Rectal smooth muscle tissue (tissue), 1 donor: ENCODE data around the gene C1QA.
"Not testable (repeated sequence)": the region's sequence is repeated elsewhere in the genome, so short reads cannot be mapped to it uniquely, and the experiment has no call there.

Experiments
- H3K27ac ChIP-seq: one replicate; pipeline ENCODE4 v1.7.0; 2013; ENCODE audit warnings: low read depth, low read length, inconsistent platforms
- H3K27me3 ChIP-seq: one replicate; pipeline ENCODE4 v1.7.0; 2013; ENCODE audit warnings: low read length; ENCODE audit not compliant: control insufficient read depth, insufficient read depth
- H3K36me3 ChIP-seq: one replicate; pipeline ENCODE4 v1.7.0; 2013; ENCODE audit warnings: low read length; ENCODE audit not compliant: control insufficient read depth, insufficient read depth
- H3K4me1 ChIP-seq: one replicate; pipeline ENCODE4 v1.7.0; 2013; ENCODE audit warnings: low read length; ENCODE audit not compliant: control insufficient read depth, insufficient read depth
- H3K4me3 ChIP-seq: one replicate; pipeline ENCODE4 v1.7.0; 2013; ENCODE audit warnings: low read length
- H3K9ac ChIP-seq: one replicate; pipeline ENCODE4 v1.7.0; 2013; ENCODE audit warnings: low read length

C1QA gene

DNA sequence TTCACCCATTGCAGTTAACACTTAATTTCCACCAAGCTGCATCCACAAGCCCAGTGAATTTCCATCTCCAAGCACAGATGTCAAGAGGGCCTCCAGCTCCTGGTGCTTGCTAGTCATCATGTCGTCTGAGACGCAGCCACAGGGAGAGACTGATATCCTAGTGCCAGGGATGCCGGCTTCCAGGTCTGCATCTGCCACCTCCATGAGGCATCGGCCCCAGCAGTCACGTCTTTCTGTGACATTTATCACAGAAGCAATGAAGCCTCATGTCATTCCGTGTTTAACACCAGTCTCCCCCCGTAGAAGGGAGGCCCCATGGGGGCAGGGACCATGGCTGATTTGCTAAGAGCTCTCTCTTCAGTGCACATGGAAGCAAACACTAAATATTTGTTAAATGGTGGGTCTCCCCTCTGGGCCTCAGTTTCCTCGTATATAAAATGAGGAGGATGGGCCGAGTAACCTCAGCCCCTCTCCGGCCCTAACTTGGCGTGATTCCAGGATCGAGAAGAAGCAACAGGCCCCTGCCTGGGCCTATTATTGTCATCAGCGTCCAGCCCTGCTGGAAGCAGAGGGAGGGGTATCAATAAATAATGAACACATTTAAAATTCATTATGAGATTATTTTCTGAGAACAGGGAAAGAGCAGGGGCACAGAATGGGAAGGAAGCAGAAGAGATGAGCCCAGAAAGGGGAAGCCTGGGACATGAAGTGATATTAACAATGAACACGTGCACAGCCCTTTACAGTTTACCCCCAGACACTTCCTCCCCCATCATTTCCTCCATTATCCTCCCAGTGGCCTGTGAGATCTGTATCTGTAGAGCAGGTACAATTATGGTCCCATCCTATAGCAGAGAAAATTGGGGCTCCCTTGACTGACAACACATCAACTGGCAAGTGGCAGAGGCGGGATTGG is 15.8 kb downstream of the C1QA start:
- Histone ChIP-seq H3K27me3 (peaks cover 2% of the 10 kb centered on the region), H3K27ac (no peak overlapping the region), H3K36me3 (no peaks in the 10 kb centered on the region)

GRCh38 chr1:22652881-22653316 is 16.5 kb downstream of the C1QA start, which contains the start of gene C1QB:
Gene C1QB (plus strand): TSS chr1:22653236. CDS start chr1:22659463, 6,227 bp downstream.
- Histone ChIP-seq H3K27me3 (peaks cover 2% of the 10 kb centered on the region), H3K4me3 (no peak within 1 kb of the TSS), H3K4me1 (no peaks in the 10 kb centered on the region), H3K27ac (peak within 1 kb of the TSS; percentile 11), H3K36me3 (no peaks in the 10 kb centered on the region), H3K9ac (no peak within 1 kb of the TSS)

More for the DNA sequence above, 15.8 kb downstream of the C1QA start:
- no peaks in the 10 kb centered on the region for H3K4me1 ChIP-seq
- no peak overlapping the region for H3K9ac ChIP-seq
- H3K4me3 ChIP-seq: no peak overlapping the region

GRCh38 chr1:22654692-22655091 is 18.3 kb downstream of the C1QA start:
- no peaks in the 10 kb centered on the region for H3K4me1 ChIP-seq
- no peak overlapping the region for H3K27ac ChIP-seq
- no peak overlapping the region for H3K4me3 ChIP-seq
- no peak overlapping the region for H3K9ac ChIP-seq
- H3K27me3 ChIP-seq: peaks cover 2% of the 10 kb centered on the region
- H3K36me3 ChIP-seq: no peaks in the 10 kb centered on the region

DNA sequence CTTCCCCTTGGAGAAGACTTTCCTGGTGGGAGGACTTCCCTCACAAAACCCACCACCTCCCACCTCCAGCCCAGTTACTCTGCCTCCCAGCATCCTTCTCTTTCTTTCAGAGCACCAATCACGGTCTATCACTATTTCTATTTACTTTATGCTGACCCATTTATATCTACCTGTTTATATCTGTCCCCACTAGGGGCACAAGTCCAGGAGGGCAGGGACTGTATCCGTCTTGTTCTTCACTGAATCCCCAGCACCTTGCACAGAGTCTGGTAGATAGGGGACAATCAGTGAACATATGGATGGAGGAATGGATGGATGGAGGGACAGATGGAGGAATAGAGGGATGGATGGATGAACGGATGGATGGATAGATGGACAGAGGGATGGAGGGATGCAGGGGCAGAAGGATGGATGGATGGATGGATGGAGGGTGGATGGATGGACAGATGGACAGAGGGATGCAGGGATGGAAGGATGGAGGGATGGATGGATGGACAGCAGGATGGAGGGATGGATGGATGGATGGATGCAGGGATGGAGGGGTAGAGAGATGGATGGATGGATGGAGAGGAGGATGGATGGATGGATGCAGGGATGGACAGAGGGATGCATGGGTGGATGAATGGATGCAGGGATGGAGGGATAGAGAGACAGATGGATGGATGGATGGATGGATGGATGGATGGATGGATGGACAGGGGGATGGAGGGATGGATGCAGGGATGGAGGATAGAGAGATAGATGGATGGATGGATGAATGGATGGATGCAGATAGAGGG is 22.1 kb downstream of the C1QA start:
- peaks cover 2% of the 10 kb centered on the region for H3K27me3 ChIP-seq

DNA sequence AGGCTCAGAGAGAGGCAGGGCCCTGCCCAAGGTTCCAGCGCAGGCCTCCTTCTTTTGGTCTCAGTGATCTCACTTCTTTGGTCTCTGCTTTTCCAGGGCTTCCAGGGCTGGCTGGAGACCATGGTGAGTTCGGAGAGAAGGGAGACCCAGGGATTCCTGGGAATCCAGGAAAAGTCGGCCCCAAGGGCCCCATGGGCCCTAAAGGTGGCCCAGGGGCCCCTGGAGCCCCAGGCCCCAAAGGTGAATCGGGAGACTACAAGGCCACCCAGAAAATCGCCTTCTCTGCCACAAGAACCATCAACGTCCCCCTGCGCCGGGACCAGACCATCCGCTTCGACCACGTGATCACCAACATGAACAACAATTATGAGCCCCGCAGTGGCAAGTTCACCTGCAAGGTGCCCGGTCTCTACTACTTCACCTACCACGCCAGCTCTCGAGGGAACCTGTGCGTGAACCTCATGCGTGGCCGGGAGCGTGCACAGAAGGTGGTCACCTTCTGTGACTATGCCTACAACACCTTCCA is 24.4 kb downstream of the C1QA start:
- Histone ChIP-seq H3K4me3 (no peak overlapping the region), H3K4me1 (no peaks in the 10 kb centered on the region), H3K27me3 (peaks cover 2% of the 10 kb centered on the region), H3K27ac (no peak overlapping the region), H3K36me3 (no peaks in the 10 kb centered on the region), H3K9ac (no peak overlapping the region)

More for the DNA sequence above, 22.1 kb downstream of the C1QA start:
- no peak overlapping the region for H3K9ac ChIP-seq
- no peaks in the 10 kb centered on the region for H3K36me3 ChIP-seq
- H3K4me3 ChIP-seq: no peak overlapping the region
- no peaks in the 10 kb centered on the region for H3K4me1 ChIP-seq
- no peak overlapping the region for H3K27ac ChIP-seq

DNA sequence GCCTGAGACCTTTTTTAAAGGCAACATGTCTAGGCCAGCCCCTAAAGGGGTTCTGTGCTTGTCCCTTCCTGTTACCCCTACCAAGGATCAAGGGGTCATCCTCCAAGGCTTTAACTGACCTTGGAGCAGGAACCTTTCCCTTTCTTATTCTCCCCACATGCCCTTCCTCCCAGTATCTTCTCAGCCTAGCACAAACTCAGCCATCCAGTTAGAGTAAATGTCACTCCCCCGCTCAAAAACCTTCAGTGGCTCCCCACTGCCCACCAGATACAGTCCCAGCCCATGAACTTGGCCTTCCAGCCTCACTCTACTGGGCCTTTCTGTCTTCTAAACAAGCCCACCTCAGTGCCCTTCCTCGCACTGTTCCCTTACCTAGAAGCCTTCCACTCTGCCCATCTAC is 25.5 kb downstream of the C1QA start:
- H3K9ac ChIP-seq: no peak overlapping the region
- H3K27ac ChIP-seq: no peak overlapping the region
- H3K27me3 ChIP-seq: no peaks in the 10 kb centered on the region
- no peaks in the 10 kb centered on the region for H3K4me1 ChIP-seq
- no peak overlapping the region for H3K4me3 ChIP-seq
- no peaks in the 10 kb centered on the region for H3K36me3 ChIP-seq

DNA sequence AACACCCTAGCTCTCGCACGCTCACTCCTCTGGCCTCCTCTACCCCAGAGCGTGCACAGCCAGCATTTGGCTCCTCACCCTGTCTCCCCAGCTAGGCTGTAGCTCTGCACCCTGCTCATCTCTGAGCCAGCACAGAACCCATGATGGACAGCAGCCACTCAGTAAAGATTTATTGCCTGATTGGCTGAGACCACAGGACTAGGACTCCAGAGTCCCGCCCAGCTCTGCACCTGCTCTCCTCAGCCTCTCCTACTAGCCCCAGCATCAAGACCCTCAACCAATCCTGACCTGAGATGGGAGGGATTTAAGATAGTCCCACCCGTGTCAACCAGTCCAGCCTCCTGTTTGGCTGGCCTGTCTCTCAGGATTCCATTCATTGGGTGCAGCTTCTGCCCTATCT is 25.9 kb downstream of the C1QA start:
- H3K4me1 ChIP-seq: no peaks in the 10 kb centered on the region
- H3K36me3 ChIP-seq: no peaks in the 10 kb centered on the region
- no peak overlapping the region for H3K27ac ChIP-seq
- no peak overlapping the region for H3K4me3 ChIP-seq
- H3K9ac ChIP-seq: no peak overlapping the region
- no peaks in the 10 kb centered on the region for H3K27me3 ChIP-seq

- H3K36me3 ChIP-seq: no peaks in the 10 kb centered on the region
- H3K4me1 ChIP-seq: no peaks in the 10 kb centered on the region
- no peak overlapping the region for H3K27ac ChIP-seq
- no peak overlapping the region for H3K4me3 ChIP-seq
- no peaks in the 10 kb centered on the region for H3K27me3 ChIP-seq
- H3K9ac ChIP-seq: no peak overlapping the region
These were observed 26.6 kb downstream of the C1QA start for GRCh38 chr1:22662986-22663408.

- no peak overlapping the region for H3K9ac ChIP-seq
- no peaks in the 10 kb centered on the region for H3K4me1 ChIP-seq
- H3K27ac ChIP-seq: no peak overlapping the region
- H3K27me3 ChIP-seq: no peaks in the 10 kb centered on the region
- no peak overlapping the region for H3K4me3 ChIP-seq
- H3K36me3 ChIP-seq: no peaks in the 10 kb centered on the region
These were observed 29.3 kb downstream of the C1QA start for GRCh38 chr1:22665752-22666151.

DNA sequence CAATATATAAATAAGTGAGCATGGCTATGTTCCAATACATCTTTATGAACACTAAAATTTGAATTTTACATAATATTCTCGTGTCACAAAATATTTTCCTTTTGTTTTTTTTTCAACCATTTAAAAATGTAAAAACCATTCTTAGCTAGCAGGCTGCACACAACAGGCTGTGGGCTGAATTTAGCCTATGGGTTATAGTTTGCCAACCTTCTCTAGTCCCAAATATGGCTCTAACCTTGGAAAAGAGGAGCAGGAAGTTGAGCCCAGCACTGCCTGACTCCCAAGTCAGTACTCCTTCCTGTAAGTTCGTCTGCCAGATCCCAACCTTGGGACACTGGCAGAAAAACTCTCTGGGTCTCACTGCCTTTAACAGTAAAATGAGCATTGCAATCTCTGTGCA is 30.0 kb downstream of the C1QA start:
- Histone ChIP-seq H3K27me3 (no peaks in the 10 kb centered on the region), H3K36me3 (no peaks in the 10 kb centered on the region), H3K9ac (no peak overlapping the region), H3K27ac (no peak overlapping the region), H3K4me3 (no peak overlapping the region), H3K4me1 (no peaks in the 10 kb centered on the region)

GRCh38 chr1:22668840-22669239 is 32.4 kb downstream of the C1QA start:
- not testable (repeated sequence) for H3K27ac ChIP-seq, H3K4me3 ChIP-seq, H3K9ac ChIP-seq, H3K36me3 ChIP-seq, H3K4me1 ChIP-seq, H3K27me3 ChIP-seq

DNA sequence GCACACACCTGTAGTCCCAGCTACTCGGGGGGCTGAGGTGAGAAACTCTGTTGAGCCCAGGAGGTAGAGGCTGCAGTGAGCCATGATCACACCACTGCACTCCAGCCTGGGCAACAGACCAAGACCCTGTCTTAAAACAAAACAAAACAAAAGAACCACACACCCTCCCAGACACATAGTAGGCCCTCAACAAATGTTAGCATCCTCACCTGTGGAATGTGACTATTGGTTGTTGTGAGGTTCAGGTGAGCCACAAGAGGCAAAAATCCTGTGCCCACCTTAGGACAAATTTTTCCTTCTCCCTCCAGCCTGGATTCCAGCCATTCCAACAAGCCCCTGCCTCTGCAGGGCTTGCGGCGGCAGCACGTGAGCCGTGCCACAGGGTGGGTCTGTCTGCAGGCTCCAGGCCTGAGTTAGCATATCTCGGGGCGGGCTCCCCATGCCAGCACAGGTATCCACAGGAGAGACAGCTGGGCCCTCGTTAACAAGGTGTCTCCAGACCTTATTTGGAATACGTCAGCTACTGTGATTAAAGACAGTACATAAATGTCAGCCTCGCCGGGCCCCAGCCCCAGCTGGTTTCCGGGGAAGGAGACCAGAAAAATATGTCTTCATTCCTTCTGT is 34.0 kb downstream of the C1QA start:
- Histone ChIP-seq H3K4me3 (no peak overlapping the region), H3K4me1 (no peaks in the 10 kb centered on the region), H3K27ac (no peak overlapping the region), H3K36me3 (no peaks in the 10 kb centered on the region), H3K27me3 (peaks cover 2% of the 10 kb centered on the region), H3K9ac (no peak overlapping the region)
